Measurements from ENCODE around the gene TRABD2B.

- TF ChIP-seq EZH2 (IDR thresholded peaks at IDR 0.05; ENCODE audit: low read length, missing control alignments), result no peak
- TF ChIP-seq, protein P1, sequence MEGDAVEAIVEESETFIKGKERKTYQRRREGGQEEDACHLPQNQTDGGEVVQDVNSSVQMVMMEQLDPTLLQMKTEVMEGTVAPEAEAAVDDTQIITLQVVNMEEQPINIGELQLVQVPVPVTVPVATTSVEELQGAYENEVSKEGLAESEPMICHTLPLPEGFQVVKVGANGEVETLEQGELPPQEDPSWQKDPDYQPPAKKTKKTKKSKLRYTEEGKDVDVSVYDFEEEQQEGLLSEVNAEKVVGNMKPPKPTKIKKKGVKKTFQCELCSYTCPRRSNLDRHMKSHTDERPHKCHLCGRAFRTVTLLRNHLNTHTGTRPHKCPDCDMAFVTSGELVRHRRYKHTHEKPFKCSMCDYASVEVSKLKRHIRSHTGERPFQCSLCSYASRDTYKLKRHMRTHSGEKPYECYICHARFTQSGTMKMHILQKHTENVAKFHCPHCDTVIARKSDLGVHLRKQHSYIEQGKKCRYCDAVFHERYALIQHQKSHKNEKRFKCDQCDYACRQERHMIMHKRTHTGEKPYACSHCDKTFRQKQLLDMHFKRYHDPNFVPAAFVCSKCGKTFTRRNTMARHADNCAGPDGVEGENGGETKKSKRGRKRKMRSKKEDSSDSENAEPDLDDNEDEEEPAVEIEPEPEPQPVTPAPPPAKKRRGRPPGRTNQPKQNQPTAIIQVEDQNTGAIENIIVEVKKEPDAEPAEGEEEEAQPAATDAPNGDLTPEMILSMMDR (conservative IDR thresholded peaks at IDR 0.05 in 1 of 2, IDR thresholded peaks at IDR 0.05 in 1 of 2; ENCODE audit: low read depth in 1 of 2, low read length in 2 of 2), result no peak
These were observed 231.3 kb downstream of the TRABD2B start for GRCh38 chr1:47765742-47766485.
